K562 (cell line): Measurements from ENCODE around the gene ASB15. TPM values are rescaled to one million over a fixed set of nuclear protein-coding genes. Genes with fewer than 3 reads are reported as not detected.
A peak's percentile ranks its signal among the peaks of the same experiment; 100 is the strongest.

Experiments used
- ILF3 ChIP-seq: fragments of 450-650 bp; IDR thresholded peaks from 2 replicates; pipeline ENCODE4 v1.6.1; 2018; ENCODE audit warnings: antibody characterized with exemption, mild to moderate bottlenecking, moderate library complexity, borderline replicate concordance
- MEF2D ChIP-seq: conservative IDR thresholded peaks from 2 replicates; pipeline ENCODE4 v1.6.1; 2016; ENCODE audit warnings: low read depth, missing genetic modification characterization, missing compliant biosample characterization
- RAD21 ChIP-seq, 2 experiments: fragments of 250-450 bp in 1 of 2; fragments of 450-650 bp in 1 of 2; sonication (Bioruptor Pico) in 1 of 2; formaldehyde crosslinking in 1 of 2; IDR thresholded peaks in 1 of 2; conservative IDR thresholded peaks in 1 of 2; 2 replicates each; pipeline versions ENCODE4 v1.4.0 to v1.8.0; 2020 to 2022; ENCODE audit warnings: mild to moderate bottlenecking in 2 of 2, moderate library complexity in 1 of 2
- polyA plus RNA-seq, 8 experiments: library from polyadenylated mRNA; depleted of rRNA in 4 of 8; stranded (reverse) in 5 of 8; unstranded in 3 of 8; fragments of >200 nt; fragmentation: Nextera tagmentation in 2 of 8; fragmentation: Illumina TruSeq in 1 of 8; extraction: Ambion mirVana in 2 of 8; extraction: Trizol in 1 of 8; gene quantifications; 2 replicates each; pipeline versions ENCODE4 v1.2.1 to v1.2.3, GENCODE V29; 2011 to 2014; ENCODE audit warnings: inconsistent platforms in 1 of 8, missing spikeins in 1 of 8
- total RNA-seq, 7 experiments: library from RNA; depleted of rRNA in 6 of 7; stranded (reverse); fragments of >200 nt in 6 of 7; fragmentation: Illumina TruSeq in 2 of 7; extraction: Trizol in 2 of 7; gene quantifications; 2 replicates each; pipeline versions ENCODE4 v1.2.1 to v1.2.3, GENCODE V29; 2011 to 2021; ENCODE audit warnings: low replicate concordance in 1 of 7
- TF ChIP-seq, protein P1 (sequence below), 2 experiments: fragments of 450-650 bp; formaldehyde crosslinking in 1 of 2; IDR thresholded peaks; 2 replicates each; pipeline versions ENCODE4 v1.4.0 to v1.6.1; 2014 to 2020; ENCODE audit warnings: mild to moderate bottlenecking in 2 of 2, borderline replicate concordance in 1 of 2, low read depth in 1 of 2
- TF ChIP-seq, protein P2 (sequence below), 2 experiments: fragments of 450-650 bp; conservative IDR thresholded peaks; 2 replicates each; pipeline ENCODE4 v1.6.1; 2017; ENCODE audit warnings: mild to moderate bottlenecking in 2 of 2, moderate library complexity in 2 of 2

ASB15 gene
- total and polyA plus RNA-seq, 9 of the 15 experiments (the other 6 are each of a cell fraction or from before 2014, with no cell fraction given), result 0.03 to 0.14 (median 0.04) TPM; not detected in 3

DNA sequence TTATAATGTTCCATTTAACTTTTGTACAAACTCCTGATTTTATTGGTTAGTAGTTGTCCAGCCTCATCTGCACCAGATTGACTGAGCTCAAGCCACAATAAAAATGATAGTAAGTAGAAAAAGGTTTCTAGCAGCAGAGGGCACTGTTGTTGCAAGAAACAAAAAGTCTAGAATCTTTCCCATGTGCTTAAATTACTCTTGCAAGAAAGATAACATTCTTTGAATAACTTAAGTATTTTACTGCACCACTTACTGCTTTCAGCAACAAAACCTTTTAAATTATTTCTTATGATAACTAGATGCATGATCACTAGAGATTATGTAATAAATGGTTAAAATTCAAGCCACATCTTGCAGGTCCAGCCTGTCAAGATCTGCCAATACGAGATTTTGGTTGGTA, 81.1 kb downstream of the ASB15 start (continued):
- TF ChIP-seq, protein P1, sequence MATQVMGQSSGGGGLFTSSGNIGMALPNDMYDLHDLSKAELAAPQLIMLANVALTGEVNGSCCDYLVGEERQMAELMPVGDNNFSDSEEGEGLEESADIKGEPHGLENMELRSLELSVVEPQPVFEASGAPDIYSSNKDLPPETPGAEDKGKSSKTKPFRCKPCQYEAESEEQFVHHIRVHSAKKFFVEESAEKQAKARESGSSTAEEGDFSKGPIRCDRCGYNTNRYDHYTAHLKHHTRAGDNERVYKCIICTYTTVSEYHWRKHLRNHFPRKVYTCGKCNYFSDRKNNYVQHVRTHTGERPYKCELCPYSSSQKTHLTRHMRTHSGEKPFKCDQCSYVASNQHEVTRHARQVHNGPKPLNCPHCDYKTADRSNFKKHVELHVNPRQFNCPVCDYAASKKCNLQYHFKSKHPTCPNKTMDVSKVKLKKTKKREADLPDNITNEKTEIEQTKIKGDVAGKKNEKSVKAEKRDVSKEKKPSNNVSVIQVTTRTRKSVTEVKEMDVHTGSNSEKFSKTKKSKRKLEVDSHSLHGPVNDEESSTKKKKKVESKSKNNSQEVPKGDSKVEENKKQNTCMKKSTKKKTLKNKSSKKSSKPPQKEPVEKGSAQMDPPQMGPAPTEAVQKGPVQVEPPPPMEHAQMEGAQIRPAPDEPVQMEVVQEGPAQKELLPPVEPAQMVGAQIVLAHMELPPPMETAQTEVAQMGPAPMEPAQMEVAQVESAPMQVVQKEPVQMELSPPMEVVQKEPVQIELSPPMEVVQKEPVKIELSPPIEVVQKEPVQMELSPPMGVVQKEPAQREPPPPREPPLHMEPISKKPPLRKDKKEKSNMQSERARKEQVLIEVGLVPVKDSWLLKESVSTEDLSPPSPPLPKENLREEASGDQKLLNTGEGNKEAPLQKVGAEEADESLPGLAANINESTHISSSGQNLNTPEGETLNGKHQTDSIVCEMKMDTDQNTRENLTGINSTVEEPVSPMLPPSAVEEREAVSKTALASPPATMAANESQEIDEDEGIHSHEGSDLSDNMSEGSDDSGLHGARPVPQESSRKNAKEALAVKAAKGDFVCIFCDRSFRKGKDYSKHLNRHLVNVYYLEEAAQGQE (IDR thresholded peaks at IDR 0.05; ENCODE audit: borderline replicate concordance), result peak; percentile 72; the same call in 1 of the 2 replicates
- TF ChIP-seq, protein P1 (CRISPR knock-in tag; IDR thresholded peaks at IDR 0.05; ENCODE audit: low read depth), result no peak
- TF ChIP-seq, protein P2, sequence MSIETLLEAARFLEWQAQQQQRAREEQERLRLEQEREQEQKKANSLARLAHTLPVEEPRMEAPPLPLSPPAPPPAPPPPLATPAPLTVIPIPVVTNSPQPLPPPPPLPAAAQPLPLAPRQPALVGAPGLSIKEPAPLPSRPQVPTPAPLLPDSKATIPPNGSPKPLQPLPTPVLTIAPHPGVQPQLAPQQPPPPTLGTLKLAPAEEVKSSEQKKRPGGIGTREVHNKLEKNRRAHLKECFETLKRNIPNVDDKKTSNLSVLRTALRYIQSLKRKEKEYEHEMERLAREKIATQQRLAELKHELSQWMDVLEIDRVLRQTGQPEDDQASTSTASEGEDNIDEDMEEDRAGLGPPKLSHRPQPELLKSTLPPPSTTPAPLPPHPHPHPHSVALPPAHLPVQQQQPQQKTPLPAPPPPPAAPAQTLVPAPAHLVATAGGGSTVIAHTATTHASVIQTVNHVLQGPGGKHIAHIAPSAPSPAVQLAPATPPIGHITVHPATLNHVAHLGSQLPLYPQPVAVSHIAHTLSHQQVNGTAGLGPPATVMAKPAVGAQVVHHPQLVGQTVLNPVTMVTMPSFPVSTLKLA (conservative IDR thresholded peaks at IDR 0.05), result peak; percentile 19 to 39; a peak in 1 of 4 replicates
- no peak for TF ChIP-seq MEF2D
- TF ChIP-seq RAD21 (CRISPR knock-in tag; conservative IDR thresholded peaks at IDR 0.05 in 1 of 2, IDR thresholded peaks at IDR 0.05 in 1 of 2), result peak; percentile 87 to 92
- 0 out of 2 replicates have a peak, but pooled peaks have one; percentile 5 for TF ChIP-seq ILF3
